OCI-LY3 (cell line): ENCODE measurements around the gene ACOXL.

Experiments
- H2AFZ ChIP-seq: fragments of 200-600, 300-600 bp; shearing (Covaris generic); 2 replicates; pipeline ENCODE4 v1.6.0; 2014; ENCODE audit warnings: antibody characterized with exemption, low read depth, low read length
- H3K27ac ChIP-seq: fragments of 200-600, 300-600 bp; sonication (generic); 2 replicates; pipeline ENCODE4 v1.5.1; 2014; ENCODE audit warnings: mild to moderate bottlenecking, low read length, moderate library complexity, mixed read lengths
- H3K27me3 ChIP-seq: fragments of 200-600, 300-600 bp; sonication (generic); 2 replicates; pipeline ENCODE4 v1.6.1; 2014; ENCODE audit warnings: low read depth, low read length, mixed read lengths
- H3K36me3 ChIP-seq: fragments of 200-600, 300-600 bp; sonication (generic); replicated peaks from 2 replicates; pipeline ENCODE3; 2014; ENCODE audit warnings: low read depth, low read length, mixed read lengths
- H3K4me1 ChIP-seq: fragments of 300-600, 200-600 bp; sonication (generic); 2 replicates; pipeline ENCODE4 v1.6.1; 2014; ENCODE audit warnings: low read length, mixed read lengths
- H3K4me2 ChIP-seq: fragments of 200-600, 300-600 bp; sonication (generic); 2 replicates; pipeline ENCODE4 v1.6.1; 2014; ENCODE audit warnings: low read length, mixed read lengths
- H3K4me3 ChIP-seq: fragments of 300-600, 200-600 bp; sonication (generic); 2 replicates; pipeline ENCODE4 v1.5.1; 2014; ENCODE audit warnings: antibody characterized with exemption, mild to moderate bottlenecking, low read length, moderate library complexity
- H3K79me2 ChIP-seq: fragments of 300-600, 200-600 bp; shearing (Covaris generic); 2 replicates; pipeline ENCODE4 v1.6.1; 2014; ENCODE audit warnings: mild to moderate bottlenecking, low read length, mixed read lengths
- H3K9ac ChIP-seq: fragments of 300-600, 200-600 bp; shearing (Covaris generic); 2 replicates; pipeline ENCODE4 v1.6.0; 2014; ENCODE audit warnings: mild to moderate bottlenecking, low read length, moderate library complexity
- H3K9me3 ChIP-seq: fragments of 200-600, 300-600 bp; shearing (Covaris generic); 2 replicates; pipeline ENCODE4 v1.6.1; 2014; ENCODE audit warnings: low read length, mixed read lengths; ENCODE audit not compliant: insufficient read depth
- H4K20me1 ChIP-seq: fragments of 200-600, 300-600 bp; sonication (generic); 2 replicates; pipeline ENCODE4 v1.6.1; 2016; ENCODE audit warnings: low read length, mixed read lengths; ENCODE audit not compliant: insufficient read depth
- CTCF ChIP-seq: fragments of 200-600, 300-600 bp; sonication (generic); IDR thresholded peaks from 2 replicates; pipeline ENCODE4 v1.5.1; 2014; ENCODE audit warnings: antibody characterized with exemption, low read length, low read depth
- EZH2phosphoT487 ChIP-seq: fragments of 200-600 bp; shearing (Covaris generic); IDR thresholded peaks from 2 replicates; pipeline ENCODE4 v1.6.1; 2018; ENCODE audit warnings: antibody characterized with exemption, mixed run types, low read depth

Gene ACOXL

GRCh38 chr2:111119822-111120252 lies 387.5 kb downstream of the ACOXL start:
- peaks cover 49% of the 10 kb centered on the region for H3K27me3 ChIP-seq
- H3K27ac ChIP-seq: no peak overlapping the region
- no peak; the same call in 1 of the 2 replicates for TF ChIP-seq CTCF
- TF ChIP-seq EZH2phosphoT487: no peak
- peaks cover 10% of the 10 kb centered on the region for H3K36me3 ChIP-seq
- H2AFZ ChIP-seq: 0 out of 2 replicates have a peak overlapping the region, but pooled peaks have one; percentile 60
- peaks cover 41% of the 10 kb centered on the region for H3K4me1 ChIP-seq
- peak overlapping the region; percentile 59; the same call in 1 of the 2 replicates for H3K9ac ChIP-seq
- peaks cover 37% of the 10 kb centered on the region for H4K20me1 ChIP-seq
- peaks cover 11% of the 10 kb centered on the region; the same call in 1 of the 2 replicates for H3K9me3 ChIP-seq
- peaks cover 32% of the 10 kb centered on the region for H3K79me2 ChIP-seq
- peak overlapping the region; percentile 79 for H3K4me2 ChIP-seq
- H3K4me3 ChIP-seq: peak overlapping the region; percentile 85

DNA sequence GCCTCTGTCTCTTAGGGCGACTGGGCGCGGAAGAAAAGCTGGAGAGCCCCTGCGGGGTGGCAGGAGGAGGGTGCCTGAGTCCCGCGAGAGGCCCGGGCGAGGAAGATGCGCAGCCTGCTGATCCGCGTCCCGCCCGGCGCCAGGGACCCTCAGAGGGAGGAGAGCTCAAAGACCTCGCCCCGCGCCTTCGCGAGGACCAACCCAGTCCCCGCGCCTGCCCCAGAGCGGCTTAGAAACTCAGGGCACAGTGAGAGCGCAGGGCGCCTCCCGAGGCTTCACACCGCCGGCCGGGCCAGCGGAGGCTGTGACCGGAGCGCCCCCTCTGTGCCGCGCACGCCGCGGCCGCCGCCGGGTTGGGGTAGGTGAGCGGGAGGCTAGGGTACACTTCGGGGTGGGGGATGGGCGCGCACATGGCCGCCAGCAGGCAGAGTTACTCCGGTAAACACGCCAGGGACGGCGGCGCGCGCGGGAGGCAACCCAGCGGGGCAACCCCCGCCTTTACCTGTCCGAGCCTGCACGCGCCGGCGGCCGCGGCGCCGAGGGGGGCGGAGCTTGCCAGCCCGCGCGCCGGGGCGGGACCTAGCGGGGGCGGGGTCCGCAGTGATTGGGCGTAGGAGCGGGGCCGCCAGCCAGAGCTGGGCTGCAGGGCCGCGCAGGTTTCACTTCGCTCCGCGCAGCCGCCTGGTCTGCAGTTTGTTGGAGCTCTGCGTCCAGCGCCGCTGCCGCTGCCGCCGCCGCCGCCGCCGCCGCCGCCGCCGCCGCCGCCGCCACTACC lies 388.1 kb downstream of the ACOXL start, which contains the start of gene BCL2L11:
Gene BCL2L11, plus strand, starts transcription at position 662 of the 775 bp plus-strand sequence. CDS start 2,832 bp downstream, outside the sequence.
- Histone ChIP-seq H2AFZ (peak within 1 kb of the TSS; percentile 60; the same call in 1 of the 2 replicates), H3K9me3 (peaks cover 11% of the 10 kb centered on the region; the same call in 1 of the 2 replicates), H3K27ac (peak within 1 kb of the TSS; percentile 61), H3K9ac (peak within 1 kb of the TSS; percentile 67), H3K79me2 (peaks cover 34% of the 10 kb centered on the region), H3K4me3 (peak within 1 kb of the TSS; percentile 85), H3K4me2 (peak within 1 kb of the TSS; percentile 96), H3K27me3 (peaks cover 46% of the 10 kb centered on the region), H3K36me3 (peaks cover 16% of the 10 kb centered on the region), H4K20me1 (peaks cover 40% of the 10 kb centered on the region), H3K4me1 (peaks cover 35% of the 10 kb centered on the region)
- TF ChIP-seq EZH2phosphoT487 (no peak), CTCF (peak; percentile 36; the same call in 1 of the 2 replicates)

DNA sequence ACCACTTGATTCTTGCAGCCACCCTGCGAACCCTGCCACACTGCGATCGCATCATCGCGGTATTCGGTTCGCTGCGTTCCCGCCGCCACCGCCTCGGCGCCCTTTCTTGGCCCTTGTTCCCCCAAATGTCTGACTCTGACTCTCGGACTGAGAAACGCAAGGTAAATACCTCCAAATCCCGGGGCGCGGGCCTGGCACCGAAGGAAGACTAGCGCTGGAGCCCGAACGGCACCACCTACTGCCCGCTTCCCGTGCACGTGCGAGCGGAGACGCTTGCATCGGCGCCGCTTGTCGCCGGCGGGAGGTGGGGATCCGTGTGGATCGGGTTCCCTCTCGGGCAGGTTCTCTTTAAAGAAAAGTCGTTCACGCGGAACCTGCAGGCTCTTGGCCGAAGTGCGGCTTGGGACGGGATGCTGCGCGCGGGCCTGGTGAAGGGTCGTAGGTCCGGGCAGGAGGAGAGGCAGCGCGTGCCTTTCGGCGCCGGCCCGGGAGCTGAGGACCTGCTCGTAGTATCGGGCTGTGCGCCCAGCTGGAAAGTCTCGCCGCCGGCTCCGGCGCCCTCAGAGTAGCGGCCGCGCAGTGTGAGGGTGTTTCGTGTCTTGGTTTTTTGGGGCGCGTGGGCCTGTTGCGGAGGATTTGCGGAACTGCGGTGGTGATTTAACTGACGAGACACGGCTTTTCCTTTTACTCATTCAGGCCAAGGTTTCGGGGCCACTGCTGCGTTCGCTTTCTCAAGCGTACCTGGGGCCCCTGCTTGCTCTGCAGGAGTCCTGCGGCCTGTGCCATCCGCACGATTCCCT lies 388.9 kb downstream of the ACOXL start:
- H3K27ac ChIP-seq: peak overlapping the region; percentile 61

More for the DNA sequence above, 388.9 kb downstream of the ACOXL start:
- peaks cover 22% of the 10 kb centered on the region for H3K36me3 ChIP-seq
- peak overlapping the region; percentile 67 for H3K9ac ChIP-seq
- H3K79me2 ChIP-seq: peaks cover 34% of the 10 kb centered on the region
- TF ChIP-seq EZH2phosphoT487 (no peak), CTCF (0 out of 2 replicates have a peak, but pooled peaks have one; percentile 6)
- H3K4me2 ChIP-seq: peak overlapping the region; percentile 96
- H2AFZ ChIP-seq: peak overlapping the region; percentile 1; the same call in 1 of the 2 replicates
- peaks cover 11% of the 10 kb centered on the region; the same call in 1 of the 2 replicates for H3K9me3 ChIP-seq
- H3K27me3 ChIP-seq: peaks cover 48% of the 10 kb centered on the region
- peaks cover 46% of the 10 kb centered on the region for H4K20me1 ChIP-seq
- peaks cover 29% of the 10 kb centered on the region for H3K4me1 ChIP-seq
- peak overlapping the region; percentile 85 for H3K4me3 ChIP-seq
